ENCODE measurements around the gene KIDINS220. TPM values are rescaled to one million over a fixed set of nuclear protein-coding genes. Genes with fewer than 3 reads are reported as not detected.

Gene KIDINS220
- total RNA-seq, 1 experiment from 2014 or later, result 29.3 TPM

DNA sequence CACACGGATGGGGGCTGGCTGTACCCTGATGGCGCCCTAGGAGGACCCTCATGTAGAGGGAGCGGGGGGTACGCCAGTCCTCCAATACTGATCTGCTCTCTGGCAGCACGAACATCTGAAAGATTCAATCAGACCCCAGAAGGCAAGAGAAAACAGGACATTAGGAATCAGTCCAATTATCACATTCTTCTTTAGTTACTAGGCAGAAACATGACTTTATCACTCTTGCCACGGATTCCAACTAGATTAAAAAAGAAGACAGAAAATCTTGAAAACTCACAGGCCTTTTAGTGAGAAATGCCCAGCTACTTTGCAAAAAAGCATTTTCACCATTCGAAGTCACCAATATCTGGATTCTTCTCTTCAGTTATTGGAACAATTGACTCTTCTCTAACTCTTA lies 87.2 kb downstream of the KIDINS220 start:
- Histone ChIP-seq H3K9me3 (ENCODE audit: control insufficient read depth, low read depth, low read length) (no peaks in the 10 kb centered on the region), H2AFZ (ENCODE audit: low read length) (no peak overlapping the region), H4K20me1 (ENCODE audit: control insufficient read depth, insufficient read depth, insufficient read length) (no peaks in the 10 kb centered on the region), H4K8ac (replicated peaks; ENCODE audit: insufficient read length, low read depth, low read length) (no peak overlapping the region), H2BK15ac (ENCODE audit: low read depth, low read length) (no peak overlapping the region), H3K56ac (ENCODE audit: insufficient read length, low read depth, low read length) (no peak overlapping the region), H3K27ac (ENCODE audit: insufficient read length, low read depth, low read length) (no peak overlapping the region), H4K5ac (ENCODE audit: insufficient read length, low read depth, low read length) (no peak overlapping the region), H3K4me2 (ENCODE audit: insufficient read depth, insufficient read length, low read length) (no peak overlapping the region), H3K79me2 (ENCODE audit: insufficient read depth, low read length) (no peaks in the 10 kb centered on the region), H3K23me2 (ENCODE audit: insufficient read length, low read depth, low read length, poor library complexity, severe bottlenecking) (no peaks in the 10 kb centered on the region), H3K79me1 (ENCODE audit: insufficient read depth, low read depth, low read length, poor library complexity, severe bottlenecking) (no peaks in the 10 kb centered on the region), H3K27me3 (ENCODE audit: insufficient read depth, low read length) (no peaks in the 10 kb centered on the region), H2BK12ac (ENCODE audit: insufficient read length, low read depth, low read length) (no peak overlapping the region), H3T11ph (ENCODE audit: low read length) (no peak overlapping the region), H4K91ac (ENCODE audit: insufficient read length, low read depth, low read length) (no peak overlapping the region), H3K14ac (ENCODE audit: insufficient read depth, low read length) (no peak overlapping the region), H3K9ac (ENCODE audit: extremely low read depth, insufficient read length, low read length) (no peak overlapping the region), H2BK20ac (ENCODE audit: low read depth, low read length, poor library complexity, severe bottlenecking) (no peak overlapping the region), H2BK120ac (ENCODE audit: low read depth, low read length, poor library complexity, severe bottlenecking) (no peak overlapping the region), H2BK5ac (ENCODE audit: insufficient read length, low read length) (no peak overlapping the region), H3K18ac (ENCODE audit: insufficient read length, low read depth, low read length) (no peak overlapping the region), H3K4ac (ENCODE audit: low read depth, low read length) (no peak overlapping the region), H2AK5ac (ENCODE audit: insufficient read length, low read length) (no peak overlapping the region), H3K23ac (ENCODE audit: insufficient read length, low read depth, low read length) (no peak overlapping the region), H3K4me1 (ENCODE audit: insufficient read depth, low read length) (no peaks in the 10 kb centered on the region)
- no peaks in the 10 kb centered on the region for H3K27me3 Mint-ChIP-seq (ENCODE audit: low read depth)
- H3K36me3 Mint-ChIP-seq (ENCODE audit: insufficient read depth in 1 of 3, low read depth in 3 of 3), result peaks cover 0 to 1% (median 0%) of the 10 kb centered on the region in 3 experiments; a peak in 2 of 7 replicates
- peak overlapping the region in 1 of 3 experiments; percentile 19; a peak in 1 of 7 replicates for H3K27ac Mint-ChIP-seq
- no CpG with 5 or more reads among the region's 7 CpGs for WGBS (ENCODE audit: extremely low coverage, insufficient read length, low lambda C conversion rate)
- H3K9me3 Mint-ChIP-seq, result no peaks in the 10 kb centered on the region
- no peak for DNase-seq
- H3K4me1 Mint-ChIP-seq, result no peaks in the 10 kb centered on the region
- no peak overlapping the region for H3K4me3 Mint-ChIP-seq
- TF ChIP-seq CTCF (conservative IDR thresholded peaks at IDR 0.05), result no peak
